NB4 (cell line): ENCODE results near the gene DOCK2.

Source experiments
- DNase-seq: peaks from one replicate; pipeline ENCODE4 v3.0.0; 2010; ENCODE audit warnings: low read depth
- H3K4me3 ChIP-seq: one replicate; pipeline ENCODE4 v1.5.1; 2011; ENCODE audit warnings: mild to moderate bottlenecking, low read depth, low read length, moderate library complexity
- MYC ChIP-seq: IDR thresholded peaks from 2 replicates; pipeline ENCODE4 v1.6.1; 2011; ENCODE audit warnings: low read depth, low read length
- POLR2A ChIP-seq: IDR thresholded peaks from 2 replicates; pipeline ENCODE4 v1.6.1; 2011; ENCODE audit warnings: mild to moderate bottlenecking; ENCODE audit not compliant: insufficient read length; ENCODE audit errors: extremely low read depth
- TF ChIP-seq, protein P1 (sequence below): IDR thresholded peaks from one replicate; pipeline ENCODE4 v1.5.1; 2012; ENCODE audit warnings: low read depth, low read length
- TF ChIP-seq, protein P2 (sequence below): IDR thresholded peaks from 2 replicates; pipeline ENCODE4 v1.6.1; 2011; ENCODE audit warnings: low read depth, low read length

DOCK2 gene

DNA sequence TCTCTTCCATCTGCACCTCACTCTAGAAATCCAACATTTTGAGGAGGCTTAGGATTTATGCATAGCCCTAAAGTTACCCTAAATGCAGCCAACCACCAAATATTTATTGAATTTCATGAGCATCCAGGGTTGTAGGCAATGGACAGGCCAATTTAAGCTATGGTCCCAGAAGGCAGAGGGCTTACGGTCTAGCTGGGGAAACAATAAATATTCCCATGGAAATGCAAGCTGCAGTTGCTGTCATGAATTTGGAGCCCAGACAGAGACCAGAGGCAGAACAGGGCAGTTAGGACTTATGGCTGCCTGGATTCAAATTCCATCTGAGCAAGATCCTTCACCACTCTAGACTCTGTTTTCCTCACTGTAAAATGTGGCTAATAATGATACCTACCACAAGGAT lies 352.3 kb downstream of the DOCK2 start:
- no peak overlapping the region for H3K4me3 ChIP-seq
- DNase-seq = no peak
- TF ChIP-seq, protein P1, sequence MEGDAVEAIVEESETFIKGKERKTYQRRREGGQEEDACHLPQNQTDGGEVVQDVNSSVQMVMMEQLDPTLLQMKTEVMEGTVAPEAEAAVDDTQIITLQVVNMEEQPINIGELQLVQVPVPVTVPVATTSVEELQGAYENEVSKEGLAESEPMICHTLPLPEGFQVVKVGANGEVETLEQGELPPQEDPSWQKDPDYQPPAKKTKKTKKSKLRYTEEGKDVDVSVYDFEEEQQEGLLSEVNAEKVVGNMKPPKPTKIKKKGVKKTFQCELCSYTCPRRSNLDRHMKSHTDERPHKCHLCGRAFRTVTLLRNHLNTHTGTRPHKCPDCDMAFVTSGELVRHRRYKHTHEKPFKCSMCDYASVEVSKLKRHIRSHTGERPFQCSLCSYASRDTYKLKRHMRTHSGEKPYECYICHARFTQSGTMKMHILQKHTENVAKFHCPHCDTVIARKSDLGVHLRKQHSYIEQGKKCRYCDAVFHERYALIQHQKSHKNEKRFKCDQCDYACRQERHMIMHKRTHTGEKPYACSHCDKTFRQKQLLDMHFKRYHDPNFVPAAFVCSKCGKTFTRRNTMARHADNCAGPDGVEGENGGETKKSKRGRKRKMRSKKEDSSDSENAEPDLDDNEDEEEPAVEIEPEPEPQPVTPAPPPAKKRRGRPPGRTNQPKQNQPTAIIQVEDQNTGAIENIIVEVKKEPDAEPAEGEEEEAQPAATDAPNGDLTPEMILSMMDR = no peak
- TF ChIP-seq POLR2A = no peak
- TF ChIP-seq, protein P2, sequence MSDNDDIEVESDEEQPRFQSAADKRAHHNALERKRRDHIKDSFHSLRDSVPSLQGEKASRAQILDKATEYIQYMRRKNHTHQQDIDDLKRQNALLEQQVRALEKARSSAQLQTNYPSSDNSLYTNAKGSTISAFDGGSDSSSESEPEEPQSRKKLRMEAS = no peak
- TF ChIP-seq MYC = no peak

DNA sequence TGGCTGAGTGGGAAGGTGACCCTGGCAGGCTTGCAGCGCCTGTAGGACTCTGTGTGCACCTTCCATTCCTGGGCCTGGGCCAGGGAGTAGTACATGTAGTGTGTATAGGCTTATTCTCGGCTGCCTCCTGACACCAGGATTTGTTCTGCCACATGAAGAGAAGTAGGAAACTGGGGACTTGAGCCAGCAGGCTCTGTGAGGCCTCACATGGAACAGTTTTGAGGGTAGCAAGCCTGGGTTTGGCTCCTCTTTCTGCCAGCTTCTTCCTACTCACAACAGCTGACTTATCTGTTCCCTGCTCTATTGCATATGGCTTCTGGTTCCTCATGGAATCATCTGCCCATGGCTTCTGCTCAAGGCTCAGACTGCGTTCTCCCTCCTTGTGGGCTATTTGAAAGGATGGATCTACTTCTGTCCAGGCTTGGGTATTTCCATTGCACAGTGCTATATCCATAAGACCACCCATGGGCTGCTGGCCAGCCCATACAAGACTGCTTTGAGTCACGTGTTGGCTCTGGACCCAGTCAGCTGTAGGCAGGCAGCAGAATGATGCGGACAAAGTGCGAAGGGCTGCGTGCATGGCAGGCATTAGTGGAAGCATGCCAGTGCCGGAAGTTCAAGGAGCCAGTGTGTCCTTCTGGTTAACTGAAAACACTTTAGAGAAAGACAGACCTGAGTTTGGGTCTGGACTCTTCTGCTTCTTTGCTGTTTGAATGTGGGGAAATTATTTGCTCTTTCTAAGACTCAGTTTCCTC lies 354.2 kb downstream of the DOCK2 start:
- TF ChIP-seq, protein P2 = no peak
- TF ChIP-seq MYC (no peak), POLR2A (no peak)
- TF ChIP-seq, protein P1 = no peak
- no peak for DNase-seq
- no peak overlapping the region for H3K4me3 ChIP-seq

DNA sequence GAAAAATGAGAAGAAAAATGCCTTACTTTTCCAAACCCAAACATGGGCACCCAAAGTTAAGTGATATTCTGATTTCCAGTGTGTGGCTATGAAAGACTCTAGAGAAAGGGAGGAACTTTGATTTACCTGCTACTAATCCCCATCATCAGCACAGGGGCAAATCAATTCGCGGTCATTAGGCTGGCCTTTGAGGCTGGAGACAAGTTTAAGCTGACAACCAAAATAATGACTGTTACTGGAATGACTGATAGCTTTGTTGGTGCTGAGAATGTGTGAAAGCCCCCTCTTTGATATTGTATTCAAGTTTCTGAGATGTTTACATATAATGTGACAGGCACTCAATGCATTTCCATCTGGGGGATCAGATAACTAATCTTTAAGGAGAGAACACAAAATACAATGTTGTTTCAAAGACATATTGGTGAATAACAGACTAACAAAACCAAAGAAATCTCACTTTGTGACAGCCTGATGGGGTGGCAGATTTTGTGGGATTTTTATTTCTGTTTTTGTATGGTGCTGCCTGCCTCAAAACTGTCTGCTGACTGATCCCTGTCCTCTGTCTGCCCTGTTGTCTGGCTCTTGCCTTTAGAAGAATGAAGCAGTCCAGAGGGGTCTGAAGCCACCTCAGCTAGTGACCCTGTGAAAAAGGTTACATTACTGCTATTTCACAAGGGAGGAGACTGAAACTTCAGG lies 355.9 kb downstream of the DOCK2 start:
- no peak for DNase-seq
- TF ChIP-seq, protein P1 = no peak
- TF ChIP-seq, protein P2 = no peak
- no peak for TF ChIP-seq MYC
- no peak overlapping the region for H3K4me3 ChIP-seq

DNA sequence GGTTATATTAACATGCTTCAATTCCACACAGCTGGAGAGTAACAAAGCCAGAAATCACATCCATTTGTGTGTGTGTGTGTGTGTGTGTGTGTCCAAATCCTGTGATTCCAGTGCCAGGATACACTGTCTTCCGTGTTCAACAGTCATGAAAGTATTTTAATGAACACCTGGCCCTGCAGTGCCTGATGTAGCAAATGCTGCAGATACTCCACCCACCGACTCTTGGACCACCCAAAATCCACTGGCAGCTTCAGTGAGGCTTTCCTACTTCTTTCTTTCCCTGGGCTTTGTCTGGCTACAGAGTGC lies 356.4 kb downstream of the DOCK2 start:
- DNase-seq = no peak
- no peak for TF ChIP-seq POLR2A
- TF ChIP-seq, protein P2 = no peak
- TF ChIP-seq, protein P1 = no peak
- TF ChIP-seq MYC = no peak

DNA sequence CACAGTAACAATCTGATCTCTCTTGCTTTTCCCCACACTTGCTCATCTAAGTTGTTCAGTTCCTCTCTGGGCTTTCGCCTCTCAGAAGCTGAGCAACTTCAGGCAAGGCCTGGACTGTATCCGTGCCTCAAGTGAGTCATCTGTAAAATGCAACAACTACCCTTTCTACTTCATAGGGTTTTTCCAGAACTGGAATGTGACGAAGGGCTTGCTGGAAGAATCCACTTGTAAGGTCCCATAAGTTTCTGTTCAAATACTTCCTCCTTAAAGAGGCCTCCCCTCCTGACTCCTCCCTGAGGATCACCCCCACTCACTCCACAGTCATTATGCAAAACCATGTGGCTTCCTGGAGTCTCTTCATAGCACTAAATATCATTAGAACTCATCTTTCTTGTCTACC lies 360.7 kb downstream of the DOCK2 start:
- no peak overlapping the region for H3K4me3 ChIP-seq
- DNase-seq = peak; percentile 23
- TF ChIP-seq POLR2A (no peak), MYC (no peak)
- TF ChIP-seq, protein P1 = no peak

More for the DNA sequence above, 356.4 kb downstream of the DOCK2 start:
- H3K4me3 ChIP-seq = no peak overlapping the region
